Esophagus muscularis mucosa (tissue), 4 donors: Measurements from ENCODE around the gene TMEM86A. TPM values are rescaled to one million over a fixed set of nuclear protein-coding genes. Genes with fewer than 3 reads are reported as not detected.

Experiments
- DNase-seq: peaks from one replicate; pipeline ENCODE4 v3.0.0-alpha.2; 2017; ENCODE audit errors: extremely low spot score
- H3K27ac ChIP-seq, 4 donors: fragments of 200-600 bp; sonication (generic); replicated peaks in 1 of 4; 1 replicate in 3 of 4; 2 replicates in 1 of 4; pipeline ENCODE4 v1.5.1; 2016 to 2019; ENCODE audit warnings: mild to moderate bottlenecking in 1 of 4
- H3K27me3 ChIP-seq, 4 donors: fragments of 200-600 bp; sonication (generic); one replicate each; pipeline versions ENCODE4 v1.5.1 to v1.6.0; 2016 to 2019
- H3K36me3 ChIP-seq, 4 donors: fragments of 200-600 bp; sonication (generic); one replicate each; pipeline ENCODE4 v1.5.1; 2016 to 2019
- H3K4me1 ChIP-seq, 4 donors: fragments of 200-600 bp; sonication (generic); one replicate each; pipeline ENCODE4 v1.5.1; 2016 to 2019
- H3K4me3 ChIP-seq, 4 donors: fragments of 200-600 bp; sonication (generic); 1 replicate in 2 of 4; 2 replicates in 2 of 4; pipeline ENCODE4 v1.5.1; 2016 to 2019; ENCODE audit warnings: mild to moderate bottlenecking in 4 of 4, moderate library complexity in 1 of 4
- H3K9me3 ChIP-seq, 4 donors: fragments of 200-600 bp; sonication (generic); 1 replicate in 3 of 4; 2 replicates in 1 of 4; pipeline ENCODE4 v1.5.1; 2016 to 2019
- CTCF ChIP-seq, 3 experiments: fragments of 200-600 bp in 2 of 3; fragments of 450-650 bp in 1 of 3; sonication (generic) in 2 of 3; IDR thresholded peaks; one replicate each; pipeline ENCODE4 v1.5.1; 2017 to 2019; ENCODE audit warnings: antibody characterized with exemption in 3 of 3, mild to moderate bottlenecking in 2 of 3, moderate library complexity in 1 of 3
- EP300 ChIP-seq: sonication (generic); formaldehyde crosslinking; IDR thresholded peaks from one replicate; pipeline ENCODE4 v1.6.1; 2017; ENCODE audit warnings: antibody characterized with exemption
- POLR2A ChIP-seq: fragments of 450-650 bp; IDR thresholded peaks from one replicate; pipeline ENCODE4 v1.6.1; 2017; ENCODE audit warnings: antibody characterized with exemption, moderate library complexity, mild to moderate bottlenecking, low read depth
- POLR2AphosphoS5 ChIP-seq, 2 donors: sonication (generic); formaldehyde crosslinking; IDR thresholded peaks; one replicate each; pipeline ENCODE4 v1.6.1; 2017; ENCODE audit warnings: antibody characterized with exemption in 2 of 2
- WGBS: methylation state at CpG from one replicate; pipeline ENCODE4 v1.1.5; 2018; 5-methylcytosine and 5-hydroxymethylcytosine counted together
- intact Hi-C: fragments of 100-400 bp; cut with DNase I; formaldehyde crosslinking; loops from one replicate; pipeline ENCODE4 v1.15.1; 2023
- total RNA-seq, 4 donors: library from RNA; depleted of rRNA; stranded (reverse); fragments of >200 nt; gene quantifications; one replicate each; pipeline versions ENCODE4 v1.1.0 to v1.2.1, GENCODE V29; 2016

Gene TMEM86A
- total RNA-seq, 4 donors from 2014 or later, result 2.5 to 5.5 (median 4.2) TPM

- Histone ChIP-seq H3K36me3 (no peaks in the 10 kb centered on the region), H3K27me3 (peaks cover 0 to under 1% (median 0%) of the 10 kb centered on the region in 4 donors), H3K27ac (no peak overlapping the region), H3K4me1 (peaks cover 5 to 8% (median 7%) of the 10 kb centered on the region in 4 donors), H3K9me3 (no peaks in the 10 kb centered on the region), H3K4me3 (no peak overlapping the region)
- intact Hi-C loops, result no loop called here
- no peak for DNase-seq
- WGBS, result 87% methylated on average over 2 of the region's 2 CpGs
- TF ChIP-seq CTCF (IDR thresholded peaks at IDR 0.05) (no peak), POLR2AphosphoS5 (IDR thresholded peaks at IDR 0.05) (no peak), POLR2A (no peak), EP300 (no peak)
These were observed 32.9 kb downstream of the TMEM86A start for GRCh38 chr11:18731441-18731840.

GRCh38 chr11:18731949-18732821 is 33.6 kb downstream of the TMEM86A start:
- no peaks in the 10 kb centered on the region for H3K36me3 ChIP-seq
- H3K27ac ChIP-seq, result no peak overlapping the region
- H3K4me1 ChIP-seq, result peaks cover 5 to 7% (median 6%) of the 10 kb centered on the region in 4 donors
- TF ChIP-seq CTCF (IDR thresholded peaks at IDR 0.05) (peak in 2 of 3 experiments; percentile 87 to 92), POLR2AphosphoS5 (IDR thresholded peaks at IDR 0.05) (no peak), EP300 (no peak)
- no peak overlapping the region for H3K4me3 ChIP-seq
- no peak for DNase-seq
- intact Hi-C loops, result no loop called here
- H3K27me3 ChIP-seq, result peaks cover 0 to 8% (median 0%) of the 10 kb centered on the region in 4 donors
- H3K9me3 ChIP-seq, result no peaks in the 10 kb centered on the region
- WGBS, result 72% methylated on average over 11 of the region's 11 CpGs

- TF ChIP-seq EP300, result no peak
- no peak for TF ChIP-seq POLR2AphosphoS5 (IDR thresholded peaks at IDR 0.05)
- TF ChIP-seq POLR2A, result no peak
- no peak for TF ChIP-seq CTCF (IDR thresholded peaks at IDR 0.05)
- DNase-seq, result no peak
- no peaks in the 10 kb centered on the region for H3K36me3 ChIP-seq
- 91% methylated on average over 12 of the region's 16 CpGs for WGBS
- no peaks in the 10 kb centered on the region for H3K9me3 ChIP-seq
- no peaks in the 10 kb centered on the region for H3K4me1 ChIP-seq
- H3K27me3 ChIP-seq, result peaks cover 0 to 11% (median 0%) of the 10 kb centered on the region in 4 donors
- intact Hi-C loops, result no loop called here
- H3K4me3 ChIP-seq, result no peak overlapping the region
- no peak overlapping the region for H3K27ac ChIP-seq
These were observed 34.6 kb downstream of the TMEM86A start for GRCh38 chr11:18733202-18733601.

- Histone ChIP-seq H3K4me3 (no peak overlapping the region), H3K27ac (no peak overlapping the region), H3K4me1 (no peaks in the 10 kb centered on the region), H3K27me3 (peaks cover 0 to 11% (median 0%) of the 10 kb centered on the region in 4 donors), H3K36me3 (no peaks in the 10 kb centered on the region), H3K9me3 (no peaks in the 10 kb centered on the region)
- 72% methylated on average over 9 of the region's 10 CpGs for WGBS
- intact Hi-C loops, result no loop called here
- no peak for TF ChIP-seq POLR2A
- TF ChIP-seq POLR2AphosphoS5 (IDR thresholded peaks at IDR 0.05), result no peak
- TF ChIP-seq CTCF (IDR thresholded peaks at IDR 0.05), result no peak
- no peak for TF ChIP-seq EP300
- no peak for DNase-seq
These were observed 38.1 kb downstream of the TMEM86A start for GRCh38 chr11:18736590-18737148.
